Umbilical cord (tissue), 2 donors: ENCODE data around the gene WNT7A. TPM values are rescaled to one million over a fixed set of nuclear protein-coding genes. Genes with fewer than 3 reads are reported as not detected.

ENCODE experiments used
- DNase-seq: peaks from one replicate; pipeline ENCODE4 v3.0.0-alpha.2; 2015; ENCODE audit warnings: low spot score
- total RNA-seq: library from RNA; depleted of rRNA; stranded (reverse); fragments of >200 nt; gene quantifications from one replicate; pipeline ENCODE4 v1.2.3, GENCODE V29; 2014; ENCODE audit warnings: low replicate concordance; ENCODE audit not compliant: insufficient read depth

Gene WNT7A
- total RNA-seq, 1 donor from 2014 or later, result 1.4 TPM

- no peak for DNase-seq
Measured at GRCh38 chr3:13828501-13829265, 51.2 kb downstream of the WNT7A start.

GRCh38 chr3:13827699-13828098 lies 52.2 kb downstream of the WNT7A start:
- no peak for DNase-seq

DNA sequence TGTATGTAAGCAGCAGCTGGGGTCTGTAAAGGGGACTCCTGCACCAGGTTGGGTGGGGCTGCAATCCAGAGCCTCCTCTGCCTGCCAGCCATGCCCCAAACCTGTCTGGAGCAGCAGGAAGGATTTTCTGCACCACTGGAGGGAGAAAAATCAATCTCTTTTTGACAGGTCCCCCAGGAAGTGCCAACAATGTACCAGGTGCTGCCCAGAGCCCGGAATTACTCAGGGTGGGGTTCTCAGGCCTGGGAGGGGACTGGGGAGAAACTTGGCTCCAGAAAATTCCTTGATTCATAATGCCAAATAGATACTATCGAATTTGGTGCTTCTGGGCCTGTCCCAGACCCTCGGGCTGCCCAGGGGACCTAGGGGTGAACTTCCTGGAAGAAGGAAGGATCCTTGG lies 52.6 kb downstream of the WNT7A start:
- no peak for DNase-seq

DNA sequence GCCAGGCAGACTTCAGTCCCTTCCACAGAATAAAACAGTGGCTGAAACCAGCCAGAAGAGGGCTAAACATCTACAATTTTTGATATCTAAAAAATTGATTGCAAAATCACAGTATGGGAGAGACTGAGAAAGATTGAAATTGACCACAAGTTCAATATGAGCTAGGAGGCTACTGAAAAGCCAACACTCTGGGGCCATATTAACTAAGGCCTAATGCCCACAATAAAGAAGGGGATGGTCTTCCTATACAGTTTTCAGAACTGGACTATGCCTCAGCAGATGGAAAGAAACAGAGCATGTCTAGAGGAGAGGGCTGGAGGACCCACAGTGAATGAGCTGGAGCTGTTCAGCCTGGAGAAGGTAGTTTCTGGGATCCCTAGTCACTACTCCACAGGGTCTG lies 53.2 kb downstream of the WNT7A start:
- DNase-seq, result no peak

- DNase-seq, result no peak
Measured at GRCh38 chr3:13825821-13826220, 54.0 kb downstream of the WNT7A start.

DNA sequence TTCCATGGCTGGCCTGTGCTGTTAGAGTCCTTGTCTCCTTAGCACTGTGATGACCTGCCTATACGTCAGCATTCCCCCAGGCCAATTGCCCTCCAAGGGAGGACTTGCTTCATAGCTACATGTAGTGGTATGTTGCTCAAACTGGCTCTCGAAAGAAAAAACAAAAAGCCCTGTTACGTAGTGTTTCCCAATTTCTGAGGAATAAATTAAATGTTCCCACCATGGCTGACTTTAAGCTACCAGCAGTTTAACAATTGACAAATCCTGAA lies 54.6 kb downstream of the WNT7A start:
- DNase-seq, result no peak

DNA sequence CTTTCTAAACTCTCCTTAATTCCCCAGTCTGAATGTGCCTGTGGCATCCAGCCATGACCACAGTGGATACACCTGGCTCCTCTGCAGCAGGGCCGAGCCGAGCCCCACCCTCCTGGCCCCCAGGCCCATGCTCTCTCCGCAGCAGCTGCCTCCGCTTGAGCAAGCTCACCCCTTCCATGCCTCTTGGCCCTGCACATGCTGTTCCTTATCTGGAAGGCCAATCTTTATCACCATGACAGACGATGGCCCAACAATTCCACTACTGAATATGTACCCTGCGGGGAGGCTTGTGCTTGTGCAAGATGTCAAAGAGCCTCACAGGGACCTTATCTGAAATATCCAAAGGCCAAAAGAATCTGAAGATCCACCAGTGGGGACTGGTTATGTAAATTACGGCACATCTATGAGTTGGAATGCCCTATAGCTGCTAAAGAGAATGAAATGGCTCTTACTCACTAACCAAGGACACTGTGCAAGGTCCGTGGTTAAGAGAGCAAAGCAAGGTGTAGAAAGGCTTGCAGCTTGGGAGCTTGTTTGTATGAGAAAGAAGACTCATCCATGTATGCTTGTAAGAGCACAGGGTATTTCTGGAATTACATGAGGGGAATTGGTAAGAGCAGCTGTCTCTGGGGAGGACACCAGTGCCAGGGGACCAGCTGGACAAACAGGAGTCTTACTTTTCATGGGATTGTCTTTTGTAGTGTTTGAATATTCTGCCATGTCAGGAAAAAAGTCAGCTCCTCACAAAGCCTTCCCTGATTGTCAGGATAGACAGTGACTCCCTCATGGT lies 55.2 kb downstream of the WNT7A start:
- DNase-seq, result no peak

- DNase-seq, result no peak
Measured at GRCh38 chr3:13823692-13824091, 56.2 kb downstream of the WNT7A start.

DNA sequence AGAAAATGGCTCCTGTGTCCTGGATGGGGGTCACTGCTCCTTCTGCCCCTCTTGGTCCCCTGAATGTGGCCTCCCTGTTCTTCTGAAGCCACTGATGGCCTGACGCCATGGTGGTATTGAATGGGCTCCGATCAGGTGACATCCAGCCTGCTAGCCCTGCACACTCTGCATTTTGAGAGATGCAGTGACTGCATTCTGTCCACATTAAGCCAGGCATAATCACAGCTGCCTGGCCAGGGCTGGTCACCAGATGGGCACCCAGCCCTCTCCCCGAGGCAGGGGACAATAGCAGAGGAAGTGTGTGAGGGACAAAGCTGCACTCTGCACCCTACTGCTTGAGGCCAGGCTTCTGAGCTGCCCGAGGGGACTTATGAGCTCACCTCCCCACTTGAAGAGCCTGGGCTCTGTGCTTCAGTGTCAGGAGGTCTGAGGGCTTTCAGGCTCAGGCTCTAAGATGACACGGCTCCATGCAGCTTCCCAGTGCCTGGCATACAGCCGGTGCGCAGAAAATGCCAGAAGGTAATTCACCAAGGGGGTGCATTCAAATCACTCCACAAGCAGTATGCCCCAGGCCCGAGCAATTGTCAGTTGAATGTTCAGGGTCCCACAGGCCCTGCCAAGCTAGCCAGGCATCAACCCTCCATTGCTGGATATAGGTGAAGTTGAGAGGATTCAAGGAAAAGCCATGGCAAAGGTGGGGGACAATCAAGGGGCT lies 56.8 kb downstream of the WNT7A start:
- no peak for DNase-seq

DNA sequence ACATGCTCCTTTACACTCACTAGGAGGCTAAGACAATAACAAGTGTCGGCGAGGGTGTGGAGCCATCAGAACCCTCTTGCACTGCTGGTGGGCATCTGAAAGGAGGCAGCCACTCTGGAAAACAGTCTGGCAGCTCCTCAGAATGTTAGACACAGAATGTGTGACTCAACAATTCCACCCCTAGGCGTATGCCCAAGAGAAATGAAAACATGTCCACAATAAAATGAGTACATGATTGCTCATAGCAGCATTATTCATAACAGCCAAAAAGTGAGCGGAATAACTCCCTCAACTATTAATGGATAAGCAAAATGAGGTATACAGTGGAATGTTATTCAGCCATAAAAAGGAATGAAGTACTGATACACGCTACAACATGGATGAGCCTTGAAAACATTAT lies 57.8 kb downstream of the WNT7A start:
- no peak for DNase-seq

GRCh38 chr3:13821126-13821525 lies 58.7 kb downstream of the WNT7A start:
- DNase-seq, result no peak

DNA sequence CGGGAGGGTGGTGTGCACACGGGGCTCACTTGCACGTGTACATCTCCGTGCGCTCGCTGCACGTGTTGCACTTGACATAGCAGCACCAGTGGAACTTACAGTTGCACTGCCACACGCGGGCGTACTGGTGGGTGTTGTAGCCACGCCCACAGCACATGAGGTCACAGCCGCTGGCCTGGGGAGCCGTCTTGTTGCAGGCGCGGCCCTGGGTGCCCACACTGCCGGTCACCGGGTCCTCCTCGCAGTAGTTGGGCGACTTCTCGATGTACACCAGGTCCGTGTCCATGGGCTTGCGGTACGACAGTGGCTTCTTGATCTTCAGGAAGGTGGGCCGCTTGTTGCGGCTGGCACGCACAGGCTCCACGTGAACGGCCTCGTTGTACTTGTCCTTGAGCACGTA lies 61.0 kb downstream of the WNT7A start:
- DNase-seq, result no peak

DNA sequence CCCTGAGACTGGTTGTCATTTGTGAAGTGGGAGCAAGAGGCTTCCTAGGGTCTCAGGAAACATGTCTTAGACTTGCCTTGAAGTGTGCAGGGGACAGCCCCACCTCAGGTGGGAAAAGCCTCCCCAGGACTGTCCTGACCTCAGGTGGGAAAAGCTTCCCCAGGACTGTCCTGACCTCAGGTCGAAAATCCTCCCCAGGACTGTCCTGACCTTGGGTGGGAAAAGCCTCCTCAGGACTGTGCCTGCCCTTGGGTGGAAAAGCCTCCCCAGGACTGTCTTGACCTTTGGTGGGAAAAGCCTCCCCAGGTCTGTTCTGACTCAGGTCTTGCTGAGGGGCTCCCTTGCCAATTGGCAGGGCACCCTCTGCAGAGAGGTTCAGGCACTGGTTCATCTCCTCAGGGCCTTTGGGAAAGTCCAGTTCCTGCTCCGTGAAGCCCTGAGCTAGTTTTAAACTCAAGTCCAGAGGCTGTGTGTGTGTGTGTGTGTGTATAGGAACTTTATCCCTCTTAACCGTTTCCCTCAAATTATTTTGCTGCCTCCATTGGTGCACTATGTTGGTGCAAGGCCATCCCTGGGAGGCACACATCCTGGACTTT lies 64.7 kb downstream of the WNT7A start:
- DNase-seq, result no peak

- DNase-seq, result no peak
Measured at GRCh38 chr3:13812034-13812471, 67.8 kb downstream of the WNT7A start.

- no peak for DNase-seq
Measured at GRCh38 chr3:13811614-13812013, 68.3 kb downstream of the WNT7A start.

- no peak for DNase-seq
Measured at GRCh38 chr3:13808550-13808949, 71.3 kb downstream of the WNT7A start.

DNA sequence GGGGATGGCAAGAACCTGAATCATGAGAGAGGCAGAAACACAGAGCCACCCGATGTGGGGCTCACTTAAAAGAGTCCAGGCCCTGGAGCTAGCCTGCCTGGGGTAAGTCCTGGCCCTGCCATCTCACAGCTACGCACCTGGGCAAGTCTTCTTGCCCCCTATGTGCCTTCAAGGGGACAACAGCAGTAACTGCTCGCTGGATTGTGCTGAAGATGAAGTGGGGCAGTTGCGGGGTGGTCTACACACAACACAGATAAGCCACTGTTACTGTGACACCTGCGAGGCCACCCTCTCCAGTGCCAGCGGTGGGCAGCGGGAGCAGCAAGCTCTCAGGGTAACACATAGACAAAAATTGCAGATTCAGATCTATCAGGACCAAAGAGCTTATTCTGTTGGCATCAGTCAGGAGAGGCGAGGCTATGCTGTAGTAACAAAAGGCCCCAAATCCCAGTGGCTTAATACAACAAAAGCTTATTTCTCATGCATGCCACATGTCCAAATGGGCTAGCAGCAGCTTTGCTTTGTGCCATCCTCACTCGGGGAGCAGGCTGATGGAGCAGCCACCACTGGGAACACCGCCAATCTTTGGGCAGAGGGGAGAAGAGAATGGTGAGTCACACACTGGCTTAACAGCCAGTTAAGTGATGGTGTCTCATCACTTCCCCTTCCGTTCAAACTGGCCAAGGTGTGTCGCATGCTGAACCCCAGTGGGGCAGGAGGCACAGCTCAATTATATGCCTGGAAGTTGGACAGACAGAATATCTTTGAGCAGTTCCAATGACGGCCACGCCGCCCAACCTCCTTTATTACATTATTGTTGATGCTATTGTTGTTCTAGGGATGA lies 78.3 kb downstream of the WNT7A start:
- no peak for DNase-seq

DNA sequence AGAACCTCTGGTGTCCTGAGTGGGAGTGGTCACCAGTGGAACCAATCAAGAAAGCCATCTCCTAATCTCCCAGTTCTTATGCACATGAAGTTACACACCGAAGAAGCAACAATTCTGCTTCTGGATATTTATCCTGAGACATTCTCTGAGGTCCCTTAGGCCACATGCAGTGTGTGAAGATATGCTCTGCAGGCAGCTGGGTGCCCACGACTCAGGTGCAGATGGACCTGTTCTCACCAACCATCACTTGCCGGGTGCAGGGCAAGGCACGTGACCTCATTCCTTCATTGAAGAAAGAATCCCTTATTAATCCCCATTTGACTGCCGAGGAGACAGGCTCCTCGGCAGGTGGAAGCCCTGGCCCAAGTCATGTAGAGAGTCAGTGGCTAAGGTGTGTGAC lies 79.8 kb downstream of the WNT7A start:
- no peak for DNase-seq

- no peak for DNase-seq
Measured at GRCh38 chr3:13798401-13798800, 81.5 kb downstream of the WNT7A start.

DNA sequence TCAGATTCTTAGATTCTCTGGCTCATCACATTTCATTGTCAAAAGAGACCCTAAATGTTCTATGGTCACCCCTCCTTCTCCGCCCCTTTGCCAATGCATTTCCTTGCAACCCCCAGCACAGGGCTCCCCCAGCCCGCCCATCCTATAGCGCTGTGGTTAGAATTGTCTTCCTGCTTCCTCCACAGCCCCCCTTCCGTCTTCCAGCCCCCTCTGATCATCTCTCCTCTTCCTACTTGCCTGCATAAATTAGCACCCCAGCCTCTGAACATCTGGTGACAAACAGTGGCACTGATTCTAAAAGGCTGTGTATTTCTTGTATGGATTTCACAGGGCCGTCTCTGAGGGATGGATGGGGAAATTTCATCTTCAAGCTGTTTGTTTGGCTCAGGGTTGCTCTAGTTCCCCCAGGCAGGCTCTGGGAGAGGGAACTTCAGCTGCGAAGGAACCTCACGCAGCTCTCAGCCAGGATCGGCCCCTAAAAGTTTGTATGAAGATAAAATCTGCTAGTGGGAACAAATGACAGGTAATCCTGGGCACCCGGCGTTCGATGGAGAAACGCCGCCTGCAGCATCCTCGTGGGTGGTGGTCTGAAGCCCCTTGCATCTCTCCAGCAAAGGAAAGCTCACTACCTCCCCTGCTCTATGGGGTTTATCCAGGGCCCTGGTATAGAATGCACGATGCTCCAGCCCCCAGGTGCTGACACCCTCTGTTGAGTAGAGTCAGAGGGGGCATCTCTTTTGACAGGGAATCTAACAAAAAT lies 83.0 kb downstream of the WNT7A start:
- DNase-seq, result no peak

DNA sequence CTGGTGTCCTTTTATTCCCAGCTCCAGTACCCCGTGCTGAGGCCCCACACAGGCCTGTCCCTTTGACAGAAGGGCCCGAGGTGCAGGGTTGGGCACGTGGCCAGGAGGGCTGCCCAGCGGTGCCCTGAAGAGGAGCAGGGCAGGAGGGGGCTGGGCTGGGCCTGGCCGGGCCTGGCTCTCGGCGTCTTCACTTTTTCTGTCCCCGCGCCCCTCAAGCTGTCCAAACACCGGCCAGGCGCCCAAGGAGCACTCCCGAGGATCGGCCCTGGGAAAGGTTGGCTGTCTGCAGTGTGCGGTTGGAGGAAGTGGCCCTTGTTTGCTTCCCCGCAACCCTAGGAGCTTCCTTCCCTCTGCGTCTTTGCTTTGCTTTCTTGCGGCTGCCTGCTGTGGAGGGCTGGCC lies 84.1 kb downstream of the WNT7A start:
- DNase-seq, result no peak
